HEK293 (cell line): ENCODE results near the gene MTMR2.

ENCODE experiments used
- EGR2 ChIP-seq: fragments of 450-650 bp; formaldehyde crosslinking; IDR thresholded peaks from 2 replicates; pipeline ENCODE4 v1.5.1; 2016; ENCODE audit warnings: low read depth, missing biosample characterization, missing genetic modification characterization
- GLIS2 ChIP-seq: fragments of 450-650 bp; formaldehyde crosslinking; IDR thresholded peaks from 2 replicates; pipeline ENCODE4 v1.5.1; 2016; ENCODE audit warnings: missing biosample characterization, missing genetic modification characterization
- HOXC10 ChIP-seq: sonication (generic); formaldehyde crosslinking; IDR thresholded peaks from 2 replicates; pipeline ENCODE4 v1.8.1; 2023; ENCODE audit warnings: mild to moderate bottlenecking, missing genetic modification reagents
- IKZF3 ChIP-seq: fragments of 450-650 bp; IDR thresholded peaks from 2 replicates; pipeline ENCODE4 v1.5.0; 2018; ENCODE audit warnings: missing biosample characterization, mild to moderate bottlenecking, missing genetic modification characterization, moderate library complexity
- KLF8 ChIP-seq: fragments of 450-650 bp; formaldehyde crosslinking; IDR thresholded peaks from 2 replicates; pipeline ENCODE4 v1.5.1; 2016; ENCODE audit warnings: missing biosample characterization, missing genetic modification characterization
- OVOL3 ChIP-seq: fragments of 450-650 bp; formaldehyde crosslinking; IDR thresholded peaks from 2 replicates; pipeline ENCODE4 v1.5.1; 2016; ENCODE audit warnings: missing biosample characterization, missing genetic modification characterization
- PRDM1 ChIP-seq: fragments of 450-650 bp; formaldehyde crosslinking; IDR thresholded peaks from 2 replicates; pipeline ENCODE4; 2016; ENCODE audit warnings: missing biosample characterization, missing genetic modification characterization
- TRIM28 ChIP-seq: IDR thresholded peaks from 2 replicates; pipeline ENCODE4 v1.6.1; 2011; ENCODE audit warnings: low read length, control low read depth, borderline replicate concordance
- ZBTB17 ChIP-seq: fragments of 450-650 bp; formaldehyde crosslinking; IDR thresholded peaks from 2 replicates; pipeline ENCODE4 v1.5.1; 2016; ENCODE audit warnings: missing biosample characterization, missing genetic modification characterization
- ZBTB7A ChIP-seq: fragments of 450-650 bp; formaldehyde crosslinking; IDR thresholded peaks from 2 replicates; pipeline ENCODE4 v1.5.1; 2016; ENCODE audit warnings: low read depth, missing biosample characterization, missing genetic modification characterization
- ZNF10 ChIP-seq: fragments of 450-650 bp; formaldehyde crosslinking; IDR thresholded peaks from 2 replicates; pipeline ENCODE4 v1.5.1; 2017; ENCODE audit warnings: missing biosample characterization, missing genetic modification characterization
- ZNF133 ChIP-seq: fragments of 450-650 bp; formaldehyde crosslinking; IDR thresholded peaks from 2 replicates; pipeline ENCODE4 v1.5.1; 2016; ENCODE audit warnings: missing biosample characterization, missing genetic modification characterization
- ZNF155 ChIP-seq: fragments of 450-650 bp; formaldehyde crosslinking; IDR thresholded peaks from 2 replicates; pipeline ENCODE4 v1.5.1; 2016; ENCODE audit warnings: missing biosample characterization, missing genetic modification characterization
- ZNF19 ChIP-seq: fragments of 450-650 bp; formaldehyde crosslinking; IDR thresholded peaks from 2 replicates; pipeline ENCODE4; 2016; ENCODE audit warnings: missing biosample characterization, missing genetic modification characterization, low read depth
- ZNF2 ChIP-seq: fragments of 450-650 bp; formaldehyde crosslinking; IDR thresholded peaks from 2 replicates; pipeline ENCODE4 v1.5.1; 2016; ENCODE audit warnings: missing biosample characterization, missing genetic modification characterization
- ZNF211 ChIP-seq: fragments of 450-650 bp; formaldehyde crosslinking; IDR thresholded peaks from 2 replicates; pipeline ENCODE4 v1.5.1; 2016; ENCODE audit warnings: low read depth, missing biosample characterization, missing genetic modification characterization
- ZNF292 ChIP-seq: fragments of 450-650 bp; formaldehyde crosslinking; IDR thresholded peaks from 2 replicates; pipeline ENCODE4 v1.5.1; 2016; ENCODE audit warnings: low read depth, missing biosample characterization, missing genetic modification characterization, borderline replicate concordance
- ZNF302 ChIP-seq: fragments of 450-650 bp; formaldehyde crosslinking; IDR thresholded peaks from 2 replicates; pipeline ENCODE4 v1.5.1; 2016; ENCODE audit warnings: missing biosample characterization, missing genetic modification characterization, low read depth
- ZNF391 ChIP-seq: fragments of 450-650 bp; formaldehyde crosslinking; IDR thresholded peaks from 2 replicates; pipeline ENCODE4 v1.5.1; 2016; ENCODE audit warnings: low read depth, missing biosample characterization, missing genetic modification characterization, borderline replicate concordance
- ZNF548 ChIP-seq: fragments of 450-650 bp; formaldehyde crosslinking; IDR thresholded peaks from 2 replicates; pipeline ENCODE4 v1.5.1; 2016; ENCODE audit warnings: missing biosample characterization, missing genetic modification characterization
- ZNF555 ChIP-seq: fragments of 450-650 bp; formaldehyde crosslinking; conservative IDR thresholded peaks from 2 replicates; pipeline ENCODE4 v1.5.1; 2017; ENCODE audit warnings: missing biosample characterization, mild to moderate bottlenecking, missing genetic modification characterization, inconsistent platforms
- ZNF558 ChIP-seq: fragments of 450-650 bp; formaldehyde crosslinking; IDR thresholded peaks from 2 replicates; pipeline ENCODE4 v1.5.1; 2016; ENCODE audit warnings: missing biosample characterization, missing genetic modification characterization
- ZNF560 ChIP-seq: fragments of 450-650 bp; formaldehyde crosslinking; IDR thresholded peaks from 2 replicates; pipeline ENCODE4 v1.5.1; 2017; ENCODE audit warnings: missing biosample characterization, missing genetic modification characterization, borderline replicate concordance
- ZNF626 ChIP-seq: fragments of 450-650 bp; sonication (Bioruptor Pico); formaldehyde crosslinking; IDR thresholded peaks from 2 replicates; pipeline ENCODE4 v1.5.1; 2018; ENCODE audit warnings: missing biosample characterization, missing genetic modification characterization, inconsistent platforms
- ZNF658 ChIP-seq: fragments of 450-650 bp; formaldehyde crosslinking; IDR thresholded peaks from 2 replicates; pipeline ENCODE4; 2016; ENCODE audit warnings: missing biosample characterization, missing genetic modification characterization
- ZNF660 ChIP-seq: fragments of 450-650 bp; IDR thresholded peaks from 2 replicates; pipeline ENCODE4 v1.5.1; 2018; ENCODE audit warnings: missing biosample characterization, mild to moderate bottlenecking, missing genetic modification characterization
- ZNF792 ChIP-seq: fragments of 450-650 bp; formaldehyde crosslinking; IDR thresholded peaks from 2 replicates; pipeline ENCODE4 v1.5.1; 2016; ENCODE audit warnings: missing biosample characterization, missing genetic modification characterization
- ZNF830 ChIP-seq: fragments of 450-650 bp; IDR thresholded peaks from 2 replicates; pipeline ENCODE4 v1.5.0; 2018; ENCODE audit warnings: missing biosample characterization, missing genetic modification characterization, low read depth, mild to moderate bottlenecking, moderate library complexity
- ZSCAN5A ChIP-seq: fragments of 450-650 bp; formaldehyde crosslinking; IDR thresholded peaks from 2 replicates; pipeline ENCODE4 v1.5.1; 2016; ENCODE audit warnings: missing biosample characterization, missing genetic modification characterization
- TF ChIP-seq, protein P1 (sequence below): sonication (generic); formaldehyde crosslinking; IDR thresholded peaks from 2 replicates; pipeline ENCODE4 v1.8.1; 2022; ENCODE audit warnings: mild to moderate bottlenecking, moderate library complexity, missing genetic modification reagents
- TF ChIP-seq, protein P2 (sequence below): fragments of 450-650 bp; formaldehyde crosslinking; IDR thresholded peaks from 2 replicates; pipeline ENCODE4 v1.5.1; 2017; ENCODE audit warnings: missing biosample characterization, missing genetic modification characterization
- TF ChIP-seq, protein P3 (sequence below): fragments of 450-650 bp; formaldehyde crosslinking; IDR thresholded peaks from 2 replicates; pipeline ENCODE4 v1.5.1; 2016; ENCODE audit warnings: missing biosample characterization, missing genetic modification characterization
- TF ChIP-seq, protein P4 (sequence below): fragments of 450-650 bp; formaldehyde crosslinking; IDR thresholded peaks from 2 replicates; pipeline ENCODE4 v1.5.1; 2016; ENCODE audit warnings: missing biosample characterization, missing genetic modification characterization

MTMR2 gene

DNA sequence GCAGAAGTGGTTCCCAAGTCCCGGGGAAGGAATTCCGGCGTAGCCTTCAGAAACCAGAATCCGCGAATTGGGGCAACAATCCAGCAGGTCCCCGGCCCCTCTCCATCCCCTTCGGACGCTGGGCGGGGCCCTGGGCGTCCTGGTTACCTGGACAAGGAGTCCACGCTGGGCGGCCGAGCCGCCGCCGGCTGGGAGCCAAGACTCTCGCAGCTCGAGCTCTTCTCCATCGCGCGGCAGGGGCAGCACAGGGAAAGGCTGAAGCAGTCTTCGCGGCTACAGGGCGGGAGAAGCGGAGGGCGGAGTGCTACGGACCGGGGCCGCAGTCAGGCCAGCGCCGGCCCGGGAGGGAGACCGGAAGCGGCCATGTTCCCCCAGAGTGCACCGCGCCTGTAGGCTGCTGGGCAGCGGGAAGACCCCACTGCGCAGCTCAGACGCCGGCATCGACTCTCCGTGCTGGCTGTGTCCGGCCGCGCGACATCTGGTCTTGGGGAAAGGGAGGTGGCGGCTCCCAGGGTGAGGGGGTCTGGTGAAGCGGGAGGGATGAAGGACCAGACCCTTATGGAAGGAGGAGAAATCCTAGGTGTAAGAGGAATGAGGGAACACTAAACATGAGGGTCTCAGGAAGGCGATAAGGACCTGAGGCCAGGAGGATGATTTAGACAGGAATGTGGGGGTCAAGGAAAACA lies at the start of gene MTMR2 (continued):
- no peak for TF ChIP-seq EGR2 (tag by site-specific recombination)
- TF ChIP-seq ZNF10 (tag by site-specific recombination), result no peak
- peak; percentile 50; the same call in 1 of the 2 replicates for TF ChIP-seq TRIM28
- TF ChIP-seq, protein P1, sequence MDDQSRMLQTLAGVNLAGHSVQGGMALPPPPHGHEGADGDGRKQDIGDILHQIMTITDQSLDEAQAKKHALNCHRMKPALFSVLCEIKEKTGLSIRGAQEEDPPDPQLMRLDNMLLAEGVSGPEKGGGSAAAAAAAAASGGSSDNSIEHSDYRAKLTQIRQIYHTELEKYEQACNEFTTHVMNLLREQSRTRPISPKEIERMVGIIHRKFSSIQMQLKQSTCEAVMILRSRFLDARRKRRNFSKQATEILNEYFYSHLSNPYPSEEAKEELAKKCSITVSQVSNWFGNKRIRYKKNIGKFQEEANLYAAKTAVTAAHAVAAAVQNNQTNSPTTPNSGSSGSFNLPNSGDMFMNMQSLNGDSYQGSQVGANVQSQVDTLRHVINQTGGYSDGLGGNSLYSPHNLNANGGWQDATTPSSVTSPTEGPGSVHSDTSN (CRISPR knock-in tag), result 0 out of 2 replicates have a peak, but pooled peaks have one; percentile 49
- no peak for TF ChIP-seq ZNF302
- TF ChIP-seq, protein P2, sequence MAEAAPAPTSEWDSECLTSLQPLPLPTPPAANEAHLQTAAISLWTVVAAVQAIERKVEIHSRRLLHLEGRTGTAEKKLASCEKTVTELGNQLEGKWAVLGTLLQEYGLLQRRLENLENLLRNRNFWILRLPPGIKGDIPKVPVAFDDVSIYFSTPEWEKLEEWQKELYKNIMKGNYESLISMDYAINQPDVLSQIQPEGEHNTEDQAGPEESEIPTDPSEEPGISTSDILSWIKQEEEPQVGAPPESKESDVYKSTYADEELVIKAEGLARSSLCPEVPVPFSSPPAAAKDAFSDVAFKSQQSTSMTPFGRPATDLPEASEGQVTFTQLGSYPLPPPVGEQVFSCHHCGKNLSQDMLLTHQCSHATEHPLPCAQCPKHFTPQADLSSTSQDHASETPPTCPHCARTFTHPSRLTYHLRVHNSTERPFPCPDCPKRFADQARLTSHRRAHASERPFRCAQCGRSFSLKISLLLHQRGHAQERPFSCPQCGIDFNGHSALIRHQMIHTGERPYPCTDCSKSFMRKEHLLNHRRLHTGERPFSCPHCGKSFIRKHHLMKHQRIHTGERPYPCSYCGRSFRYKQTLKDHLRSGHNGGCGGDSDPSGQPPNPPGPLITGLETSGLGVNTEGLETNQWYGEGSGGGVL (tag by site-specific recombination), result no peak
- no peak for TF ChIP-seq ZNF548 (tag by site-specific recombination)
- TF ChIP-seq ZNF391 (tag by site-specific recombination), result peak; percentile 68; the same call in 1 of the 2 replicates
- TF ChIP-seq KLF8, result no peak
- TF ChIP-seq ZBTB17 (tag by site-specific recombination), result peak; percentile 83
- no peak; the same call in 1 of the 2 replicates for TF ChIP-seq ZNF558
- TF ChIP-seq ZNF211 (tag by site-specific recombination), result no peak
- TF ChIP-seq ZNF830, result no peak
- no peak for TF ChIP-seq ZNF626 (tag by site-specific recombination)
- TF ChIP-seq ZNF19 (tag by site-specific recombination), result no peak
- 0 out of 2 replicates have a peak, but pooled peaks have one; percentile 32 for TF ChIP-seq HOXC10 (CRISPR knock-in tag)
- TF ChIP-seq ZBTB7A (tag by site-specific recombination), result peak; percentile 76; the same call in 1 of the 2 replicates
- peak; percentile 70 for TF ChIP-seq ZNF660
- no peak for TF ChIP-seq ZNF133
- no peak for TF ChIP-seq ZSCAN5A
- peak; percentile 86 for TF ChIP-seq GLIS2 (tag by site-specific recombination)
- TF ChIP-seq ZNF792 (tag by site-specific recombination), result no peak
- TF ChIP-seq, protein P3, sequence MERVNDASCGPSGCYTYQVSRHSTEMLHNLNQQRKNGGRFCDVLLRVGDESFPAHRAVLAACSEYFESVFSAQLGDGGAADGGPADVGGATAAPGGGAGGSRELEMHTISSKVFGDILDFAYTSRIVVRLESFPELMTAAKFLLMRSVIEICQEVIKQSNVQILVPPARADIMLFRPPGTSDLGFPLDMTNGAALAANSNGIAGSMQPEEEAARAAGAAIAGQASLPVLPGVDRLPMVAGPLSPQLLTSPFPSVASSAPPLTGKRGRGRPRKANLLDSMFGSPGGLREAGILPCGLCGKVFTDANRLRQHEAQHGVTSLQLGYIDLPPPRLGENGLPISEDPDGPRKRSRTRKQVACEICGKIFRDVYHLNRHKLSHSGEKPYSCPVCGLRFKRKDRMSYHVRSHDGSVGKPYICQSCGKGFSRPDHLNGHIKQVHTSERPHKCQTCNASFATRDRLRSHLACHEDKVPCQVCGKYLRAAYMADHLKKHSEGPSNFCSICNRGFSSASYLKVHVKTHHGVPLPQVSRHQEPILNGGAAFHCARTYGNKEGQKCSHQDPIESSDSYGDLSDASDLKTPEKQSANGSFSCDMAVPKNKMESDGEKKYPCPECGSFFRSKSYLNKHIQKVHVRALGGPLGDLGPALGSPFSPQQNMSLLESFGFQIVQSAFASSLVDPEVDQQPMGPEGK (tag by site-specific recombination), result peak; percentile 30; the same call in 1 of the 2 replicates
- TF ChIP-seq ZNF155 (tag by site-specific recombination), result no peak
- TF ChIP-seq ZNF292 (tag by site-specific recombination), result no peak
- TF ChIP-seq ZNF2 (tag by site-specific recombination), result peak; percentile 86
- TF ChIP-seq ZNF560 (tag by site-specific recombination), result no peak
- no peak for TF ChIP-seq IKZF3
- TF ChIP-seq, protein P4, sequence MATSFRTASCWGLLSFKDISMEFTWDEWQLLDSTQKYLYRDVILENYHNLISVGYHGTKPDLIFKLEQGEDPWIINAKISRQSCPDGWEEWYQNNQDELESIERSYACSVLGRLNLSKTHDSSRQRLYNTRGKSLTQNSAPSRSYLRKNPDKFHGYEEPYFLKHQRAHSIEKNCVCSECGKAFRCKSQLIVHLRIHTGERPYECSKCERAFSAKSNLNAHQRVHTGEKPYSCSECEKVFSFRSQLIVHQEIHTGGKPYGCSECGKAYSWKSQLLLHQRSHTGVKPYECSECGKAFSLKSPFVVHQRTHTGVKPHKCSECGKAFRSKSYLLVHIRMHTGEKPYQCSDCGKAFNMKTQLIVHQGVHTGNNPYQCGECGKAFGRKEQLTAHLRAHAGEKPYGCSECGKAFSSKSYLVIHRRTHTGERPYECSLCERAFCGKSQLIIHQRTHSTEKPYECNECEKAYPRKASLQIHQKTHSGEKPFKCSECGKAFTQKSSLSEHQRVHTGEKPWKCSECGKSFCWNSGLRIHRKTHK (tag by site-specific recombination), result no peak
- TF ChIP-seq OVOL3 (tag by site-specific recombination), result no peak
- TF ChIP-seq PRDM1 (tag by site-specific recombination), result no peak
- no peak for TF ChIP-seq ZNF658
- TF ChIP-seq ZNF555 (tag by site-specific recombination), result no peak
